Thymus (tissue), 11 donors: ENCODE measurements around the gene SLC36A1. TPM values are rescaled to one million over a fixed set of nuclear protein-coding genes. Genes with fewer than 3 reads are reported as not detected.

ENCODE experiments used
- DNase-seq, 9 donors: peaks; one replicate each; pipeline ENCODE4 v3.0.0-alpha.2; 2013; ENCODE audit warnings: low spot score in 9 of 9, low read depth in 6 of 9, missing footprints in 1 of 9
- H3K27ac ChIP-seq, 2 donors: one replicate each; pipeline ENCODE4 v1.5.1; 2013; ENCODE audit warnings: control low read depth in 1 of 2, low read depth in 1 of 2, low read length in 1 of 2, mild to moderate bottlenecking in 1 of 2, moderate library complexity in 1 of 2
- H3K27me3 ChIP-seq, 2 donors: one replicate each; pipeline ENCODE4 v1.5.1; 2013; ENCODE audit warnings: low read length in 1 of 2; ENCODE audit not compliant: control insufficient read depth in 2 of 2, insufficient read depth in 1 of 2
- H3K36me3 ChIP-seq, 2 donors: one replicate each; pipeline ENCODE4 v1.5.1; 2013; ENCODE audit warnings: low read length in 1 of 2, mild to moderate bottlenecking in 1 of 2, moderate library complexity in 1 of 2; ENCODE audit not compliant: control insufficient read depth in 2 of 2, insufficient read depth in 2 of 2
- H3K4me1 ChIP-seq, 2 donors: one replicate each; pipeline ENCODE4 v1.5.1; 2013; ENCODE audit warnings: low read length in 2 of 2; ENCODE audit not compliant: control insufficient read depth in 2 of 2, insufficient read depth in 2 of 2
- H3K4me3 ChIP-seq, 2 donors: one replicate each; pipeline ENCODE4 v1.5.1; 2013; ENCODE audit warnings: low read length in 2 of 2, control low read depth in 1 of 2, mild to moderate bottlenecking in 1 of 2
- H3K9me3 ChIP-seq, 2 donors: one replicate each; pipeline ENCODE4 v1.5.1; 2013; ENCODE audit warnings: low read length in 1 of 2, mild to moderate bottlenecking in 1 of 2; ENCODE audit not compliant: control insufficient read depth in 2 of 2, insufficient read depth in 1 of 2
- WGBS: extraction: QIAGEN DNeasy Blood & Tissue Kit; methylation state at CpG from one replicate; pipeline ENCODE4 v1.1.7; 2013; 5-methylcytosine and 5-hydroxymethylcytosine counted together
- polyA plus RNA-seq: library from polyadenylated mRNA; stranded (reverse); fragments of 200-250 nt; gene quantifications from one replicate; pipeline ENCODE4 v1.2.3, GENCODE V29; 2013
- total RNA-seq: library from RNA; stranded (reverse); fragments of 120-200 nt; gene quantifications from one replicate; pipeline ENCODE4 v1.2.4, GENCODE V29; 2013
- donor health status: healthy.

SLC36A1 gene
- total and polyA plus RNA-seq, 2 donors = 5.1 to 7.2 TPM

DNA sequence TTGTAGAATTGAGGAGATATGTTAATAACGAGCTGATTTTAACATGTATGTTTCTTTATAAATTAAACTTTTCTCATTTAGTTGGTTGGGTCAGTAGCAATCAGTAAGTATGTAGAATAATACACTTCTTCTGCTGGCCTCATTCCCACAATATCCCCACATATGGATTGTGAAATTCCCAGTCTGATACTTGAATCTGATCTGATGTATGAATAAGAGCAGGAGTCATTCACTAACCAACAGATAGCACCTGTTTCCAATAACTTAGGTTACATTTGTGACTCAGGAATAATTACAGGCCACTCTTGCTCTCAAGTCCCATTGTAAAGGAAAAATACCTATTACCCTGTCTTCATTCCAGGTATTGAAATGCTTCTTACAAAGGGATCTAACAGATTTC is 23.9 kb downstream of the SLC36A1 start:
- Histone ChIP-seq H3K27ac (no peak overlapping the region), H3K4me1 (peaks cover 12 to 17% of the 10 kb centered on the region in 2 donors), H3K36me3 (peaks cover 16 to 22% of the 10 kb centered on the region in 2 donors), H3K27me3 (no peaks in the 10 kb centered on the region), H3K4me3 (no peak overlapping the region), H3K9me3 (no peaks in the 10 kb centered on the region)
- 99% methylated on average over 1 of the region's 1 CpG for WGBS
- DNase-seq = no peak

DNA sequence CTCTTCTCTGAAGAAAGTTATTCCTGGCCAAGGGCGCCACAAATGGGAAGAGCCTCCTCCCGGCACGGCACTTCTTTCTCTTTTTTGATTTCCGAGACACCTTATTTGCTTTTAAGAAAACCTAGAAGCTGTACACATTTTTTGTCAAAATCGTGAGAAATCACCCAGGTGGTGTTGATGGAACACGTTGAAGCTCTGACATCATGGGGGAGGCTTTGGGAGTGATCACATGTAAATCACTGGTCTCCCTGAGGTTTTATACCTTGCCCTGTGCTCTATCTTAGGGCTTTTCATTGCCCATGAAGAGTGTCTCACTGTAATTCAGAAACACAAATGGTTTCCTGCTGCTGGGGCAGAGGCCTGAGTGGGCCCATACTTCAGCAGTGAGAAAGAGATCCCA is 27.4 kb downstream of the SLC36A1 start:
- peak overlapping the region in 1 of 2 donors; percentile 94 for H3K27ac ChIP-seq
- WGBS = 96% methylated on average over 6 of the region's 6 CpGs
- H3K4me1 ChIP-seq = peaks cover 16 to 27% of the 10 kb centered on the region in 2 donors
- H3K27me3 ChIP-seq = no peaks in the 10 kb centered on the region
- DNase-seq = peak in 1 of 9 donors; percentile 21
- H3K9me3 ChIP-seq = no peaks in the 10 kb centered on the region
- peaks cover 6 to 18% of the 10 kb centered on the region in 2 donors for H3K36me3 ChIP-seq
- no peak overlapping the region for H3K4me3 ChIP-seq

DNA sequence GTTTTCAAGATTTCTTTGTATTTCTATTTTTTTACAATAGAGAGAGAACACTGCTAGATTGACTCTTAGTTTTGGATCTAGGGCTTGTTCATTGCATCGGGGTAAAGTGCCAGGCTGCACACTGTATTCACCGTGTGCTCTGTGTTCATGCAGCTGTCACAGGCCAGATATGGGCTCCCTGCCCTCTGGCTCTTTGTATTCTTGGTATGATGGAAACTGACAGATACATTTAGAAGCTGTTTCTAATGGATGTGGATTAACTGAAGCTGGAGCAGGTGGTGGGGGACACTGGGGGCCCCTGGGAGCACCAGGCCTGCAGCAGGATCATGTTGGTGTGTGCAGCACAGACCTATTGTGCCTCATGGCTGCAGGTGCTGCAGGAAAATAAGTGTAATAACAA is 28.0 kb downstream of the SLC36A1 start:
- no peaks in the 10 kb centered on the region for H3K9me3 ChIP-seq
- peaks cover 6 to 18% of the 10 kb centered on the region in 2 donors for H3K36me3 ChIP-seq
- DNase-seq = peak in 5 of 9 donors; percentile 9 to 57 (median 25)
- 84% methylated on average over 2 of the region's 2 CpGs for WGBS
- no peaks in the 10 kb centered on the region for H3K27me3 ChIP-seq
- H3K27ac ChIP-seq = peak overlapping the region in 1 of 2 donors; percentile 94
- peaks cover 16 to 29% of the 10 kb centered on the region in 2 donors for H3K4me1 ChIP-seq
- no peak overlapping the region for H3K4me3 ChIP-seq

DNA sequence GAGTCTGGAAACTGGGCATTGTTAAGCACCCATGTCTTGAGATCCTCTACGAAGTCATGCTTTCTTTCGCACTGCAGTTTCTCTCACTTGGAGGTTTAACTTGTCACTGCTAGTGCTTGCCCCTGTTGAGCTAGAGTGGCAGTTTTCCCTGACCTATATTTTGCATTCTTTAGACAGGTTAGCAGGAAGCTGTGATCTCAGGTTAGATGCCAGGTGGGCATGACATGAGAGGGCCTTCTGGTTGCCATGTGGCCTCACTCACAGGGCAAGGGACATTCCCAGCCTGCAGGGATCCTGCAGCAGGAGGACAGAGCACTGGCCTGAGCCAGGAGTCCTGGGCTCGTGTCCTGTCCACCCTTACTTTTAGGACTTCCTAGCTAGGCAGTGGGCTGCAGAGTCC is 28.6 kb downstream of the SLC36A1 start:
- Histone ChIP-seq H3K9me3 (no peaks in the 10 kb centered on the region), H3K4me1 (peaks cover 19 to 35% of the 10 kb centered on the region in 2 donors), H3K36me3 (peaks cover 10 to 19% of the 10 kb centered on the region in 2 donors), H3K4me3 (no peak overlapping the region), H3K27ac (peak overlapping the region; percentile 25 to 94), H3K27me3 (no peaks in the 10 kb centered on the region)
- DNase-seq = peak in 8 of 9 donors; percentile 35 to 82 (median 56)
- WGBS = 98% methylated on average over 3 of the region's 3 CpGs

DNA sequence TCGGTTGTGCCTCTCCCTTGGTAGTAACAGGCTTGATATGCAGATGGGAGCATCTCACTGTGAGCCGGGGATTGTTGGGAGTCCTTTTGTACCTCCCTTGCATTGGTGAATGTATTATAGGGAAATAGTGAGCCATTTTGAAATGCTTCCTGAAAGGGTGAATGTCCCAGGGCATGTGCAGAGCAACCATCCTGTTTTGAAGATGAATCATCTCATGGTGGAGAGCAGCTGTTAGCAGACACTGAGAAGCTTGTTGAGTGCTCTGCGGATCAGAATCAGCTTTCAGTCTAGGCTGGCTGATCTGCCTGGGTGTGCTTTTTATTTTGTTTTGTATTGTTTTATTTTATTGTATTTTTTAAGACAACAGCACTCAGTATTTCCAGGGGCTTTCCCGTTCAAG is 29.7 kb downstream of the SLC36A1 start:
- Histone ChIP-seq H3K4me3 (no peak overlapping the region), H3K9me3 (no peaks in the 10 kb centered on the region), H3K4me1 (peaks cover 19 to 37% of the 10 kb centered on the region in 2 donors), H3K27me3 (no peaks in the 10 kb centered on the region), H3K27ac (peak overlapping the region in 1 of 2 donors; percentile 94), H3K36me3 (peaks cover 10 to 21% of the 10 kb centered on the region in 2 donors)
- 95% methylated on average over 4 of the region's 4 CpGs for WGBS
- peak in 1 of 9 donors; percentile 39 for DNase-seq

DNA sequence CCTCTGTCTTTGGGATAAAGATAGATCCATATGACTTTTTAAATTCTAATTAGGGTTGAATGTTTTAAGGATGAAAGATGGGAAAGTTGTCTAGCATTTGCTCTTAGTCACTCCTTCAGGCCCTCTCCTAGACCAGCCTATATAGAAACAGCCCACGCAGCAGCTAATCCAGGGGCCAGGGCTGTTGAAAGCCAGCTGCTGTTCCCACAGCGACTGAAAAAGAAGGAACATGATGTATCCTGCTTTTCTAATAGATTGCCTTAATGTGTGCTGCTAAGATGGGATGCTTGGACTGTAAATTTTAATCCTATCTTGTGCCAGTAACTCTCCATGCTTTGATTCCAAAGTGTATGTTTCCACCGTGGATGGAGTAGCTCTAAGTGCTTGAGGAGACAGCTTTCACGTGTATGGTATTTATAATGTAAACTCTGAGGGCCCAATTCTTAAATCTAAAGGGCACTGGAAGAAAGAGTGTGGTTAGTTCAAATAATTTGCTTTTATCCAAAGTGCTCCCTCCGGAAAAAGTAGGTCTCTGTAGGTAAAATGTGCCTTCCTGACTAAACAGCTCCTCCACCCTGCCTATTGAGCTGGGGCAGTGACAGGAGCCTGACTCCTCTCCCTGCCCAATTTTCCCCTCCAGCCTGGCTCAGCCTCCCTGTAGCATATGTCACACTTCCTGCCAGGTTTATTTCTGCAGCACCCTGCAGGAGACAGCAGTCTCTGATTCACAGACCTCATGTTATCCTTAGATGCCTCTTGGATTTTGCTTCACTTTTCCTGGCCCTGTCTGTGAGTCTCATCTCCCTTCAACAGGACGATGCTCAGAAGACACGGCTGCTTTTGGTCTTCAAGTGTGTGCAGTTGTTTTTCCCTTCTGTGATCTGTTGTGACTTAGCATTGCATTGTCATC is 33.2 kb downstream of the SLC36A1 start:
- Histone ChIP-seq H3K36me3 (peaks cover 10 to 30% of the 10 kb centered on the region in 2 donors), H3K4me1 (peaks cover 13 to 26% of the 10 kb centered on the region in 2 donors), H3K9me3 (no peaks in the 10 kb centered on the region), H3K27ac (peak overlapping the region in 1 of 2 donors; percentile 34), H3K27me3 (no peaks in the 10 kb centered on the region), H3K4me3 (no peak overlapping the region)
- peak in 4 of 9 donors; percentile 15 to 28 (median 20) for DNase-seq
- WGBS = 82% methylated on average over 7 of the region's 7 CpGs

DNA sequence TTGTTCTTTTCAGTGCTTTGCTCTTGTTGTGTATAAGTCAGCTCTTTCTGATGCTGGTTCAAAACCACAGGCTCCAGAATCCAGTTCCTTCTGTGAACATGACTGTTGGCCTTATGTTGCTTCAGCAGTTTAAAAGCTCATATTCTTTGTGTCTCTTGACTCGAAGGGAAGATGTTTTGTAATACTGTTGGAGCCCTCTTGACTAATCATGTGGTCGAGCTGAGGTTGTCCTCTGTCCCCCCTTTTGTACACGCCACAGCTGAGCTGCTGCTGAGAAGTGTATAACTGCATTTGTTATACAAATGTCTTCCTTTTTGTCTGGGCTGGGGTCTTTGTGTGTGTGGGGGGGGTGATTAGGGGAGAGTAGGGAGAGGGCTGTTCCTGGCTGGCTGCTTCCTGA is 35.8 kb downstream of the SLC36A1 start:
- Histone ChIP-seq H3K36me3 (peaks cover 21 to 33% of the 10 kb centered on the region in 2 donors), H3K4me3 (no peak overlapping the region), H3K9me3 (no peaks in the 10 kb centered on the region), H3K27me3 (no peaks in the 10 kb centered on the region), H3K27ac (no peak overlapping the region), H3K4me1 (peaks cover 3 to 10% of the 10 kb centered on the region in 2 donors)
- WGBS = 78% methylated on average over 3 of the region's 3 CpGs
- DNase-seq = peak in 1 of 9 donors; percentile 14

DNA sequence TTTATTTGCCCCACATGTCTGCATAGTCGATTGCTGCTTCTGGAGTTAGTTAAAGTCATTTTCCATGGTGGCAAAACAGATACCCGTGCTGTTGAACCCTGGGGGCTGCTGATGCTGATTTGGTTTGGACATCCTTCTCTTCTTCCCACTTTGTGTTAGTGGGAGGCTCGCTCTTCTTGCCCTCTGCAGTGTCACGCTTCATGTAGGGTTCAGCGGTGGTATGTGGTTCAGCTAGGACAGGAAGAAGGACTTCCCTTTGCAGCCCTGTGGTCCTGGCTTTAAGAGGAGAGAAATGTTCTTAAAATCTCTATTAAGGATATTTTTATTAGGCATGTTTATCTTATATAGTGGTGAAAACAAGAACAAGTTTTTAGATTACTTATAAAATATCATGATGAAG is 36.2 kb downstream of the SLC36A1 start:
- 56% methylated on average over 5 of the region's 5 CpGs for WGBS
- H3K27ac ChIP-seq = no peak overlapping the region
- no peak overlapping the region for H3K4me3 ChIP-seq
- H3K36me3 ChIP-seq = peaks cover 24 to 35% of the 10 kb centered on the region in 2 donors
- H3K27me3 ChIP-seq = no peaks in the 10 kb centered on the region
- no peak for DNase-seq
- peaks cover 3 to 10% of the 10 kb centered on the region in 2 donors for H3K4me1 ChIP-seq
- no peaks in the 10 kb centered on the region for H3K9me3 ChIP-seq

DNA sequence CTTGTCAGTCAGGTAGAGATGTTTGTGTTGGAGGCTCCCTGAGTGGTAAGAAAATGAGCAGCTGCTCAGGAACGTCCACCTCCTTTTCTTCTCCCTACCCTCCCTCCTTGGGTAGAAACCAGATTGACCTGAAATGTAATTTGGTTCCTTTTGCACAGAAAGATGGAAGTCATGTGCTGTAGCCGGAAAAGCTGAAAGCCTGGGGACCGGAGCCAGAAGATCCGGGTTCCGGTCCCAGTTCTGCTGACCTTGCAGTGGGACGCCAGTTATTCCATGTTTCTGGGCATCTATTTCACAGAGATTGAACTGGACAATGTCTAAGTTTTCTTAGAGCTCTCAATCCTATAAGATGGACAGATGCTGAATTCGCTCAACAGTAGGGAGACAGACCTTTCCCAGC is 40.1 kb downstream of the SLC36A1 start:
- Histone ChIP-seq H3K4me3 (no peak overlapping the region), H3K9me3 (no peaks in the 10 kb centered on the region), H3K27me3 (no peaks in the 10 kb centered on the region), H3K4me1 (no peaks in the 10 kb centered on the region), H3K36me3 (peaks cover 23 to 40% of the 10 kb centered on the region in 2 donors), H3K27ac (no peak overlapping the region)
- 89% methylated on average over 7 of the region's 7 CpGs for WGBS
- no peak for DNase-seq
